ENCODE data around the gene DUOXA1. TPM values are rescaled to one million over a fixed set of nuclear protein-coding genes. Genes with fewer than 3 reads are reported as not detected.

Gene DUOXA1
- total and polyA plus RNA-seq, 2 of the 4 experiments (the other 2 are of a cell fraction) = 0.02 TPM; not detected in 1

DNA sequence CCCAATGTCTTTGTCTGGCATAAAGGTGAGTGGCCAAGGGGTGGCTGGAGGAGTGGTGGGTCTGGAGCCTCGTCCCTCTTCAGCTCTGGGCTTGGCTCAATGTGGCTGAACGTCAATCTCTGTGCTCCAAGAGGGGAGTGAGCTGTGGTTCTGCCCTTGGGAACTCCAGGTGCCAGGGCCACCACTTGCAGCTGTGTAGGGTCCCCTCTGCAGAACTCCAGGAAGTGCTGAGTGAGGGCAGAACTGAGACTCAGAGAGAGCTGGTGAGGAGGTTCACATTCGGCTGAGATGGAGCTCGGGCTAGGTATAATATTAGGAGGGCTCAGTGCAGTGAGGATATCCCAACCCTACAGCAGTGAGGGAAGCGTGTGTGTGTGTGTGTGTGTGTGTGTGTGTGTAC, 11.7 kb upstream of the DUOXA1 start:
- Histone ChIP-seq H3K4me1 (ENCODE audit: control insufficient read depth, insufficient read depth, low read length) (no peaks in the 10 kb centered on the region), H2AFZ (replicated peaks; ENCODE audit: low read length, poor library complexity) (peak overlapping the region; percentile 32), H3K36me3 (ENCODE audit: control insufficient read depth, insufficient read depth, low read length) (no peaks in the 10 kb centered on the region), H3K23ac (ENCODE audit: low read depth, low read length) (no peak overlapping the region), H4K20me1 (ENCODE audit: insufficient read depth, low read length) (no peaks in the 10 kb centered on the region), H3K18ac (ENCODE audit: low read depth, low read length) (no peak overlapping the region), H4K5ac (ENCODE audit: low read depth, low read length) (no peak overlapping the region), H3K9me1 (ENCODE audit: insufficient read depth, low read length) (no peaks in the 10 kb centered on the region), H2BK15ac (ENCODE audit: low read depth, low read length) (no peak overlapping the region), H2AK9ac (replicated peaks; ENCODE audit: low read depth, low read length, poor library complexity) (no peak overlapping the region), H4K8ac (ENCODE audit: low read depth in 2 of 2, low read length in 2 of 2) (no peak overlapping the region), H3K9me3 (ENCODE audit: control insufficient read depth, insufficient read depth, low read length) (no peaks in the 10 kb centered on the region), H3K27ac (ENCODE audit: insufficient read depth, low read length) (no peak overlapping the region), H2BK120ac (ENCODE audit: low read depth, low read length) (no peak overlapping the region), H3K79me1 (ENCODE audit: low read depth in 1 of 2, low read length in 2 of 2) (no peaks in the 10 kb centered on the region), H4K91ac (ENCODE audit: insufficient read depth, low read depth, low read length) (no peak overlapping the region), H2BK5ac (ENCODE audit: low read depth, low read length, poor library complexity, severe bottlenecking) (no peak overlapping the region), H3K14ac (replicated peaks; ENCODE audit: low read depth, low read length) (no peak overlapping the region), H2BK20ac (ENCODE audit: low read depth, low read length) (no peak overlapping the region), H3K9ac (ENCODE audit: low read depth, low read length) (no peak overlapping the region), H2AK5ac (ENCODE audit: low read depth, low read length) (no peak overlapping the region), H3K27me3 (ENCODE audit: control insufficient read depth, insufficient read depth, low read length) (peaks cover 49% of the 10 kb centered on the region), H3K4me3 (ENCODE audit: insufficient read depth, low read depth, low read length) (no peak overlapping the region), H3K4me2 (ENCODE audit: low read depth, low read length) (no peak overlapping the region), H3K4ac (ENCODE audit: low read depth, low read length) (no peak overlapping the region), H3K56ac (ENCODE audit: extremely low read depth, insufficient read depth, low read length) (no peak overlapping the region)
- BruUV-seq (replicated peaks) = no TSS peak
- WGBS, 2 experiments (ENCODE audit: extremely low coverage in 2 of 2, insufficient read length in 1 of 2) = no CpG with 5 or more reads among the region's 5 CpGs
- TF ChIP-seq CHD1 (IDR thresholded peaks at IDR 0.05; ENCODE audit: low read depth, low read length) = no peak
- no peak for TF ChIP-seq MAZ (IDR thresholded peaks at IDR 0.05; ENCODE audit: borderline replicate concordance, low read depth, low read length)
- no peak for TF ChIP-seq RCOR1 (IDR thresholded peaks at IDR 0.05; ENCODE audit: insufficient replicate concordance, low read length)
- no peak for TF ChIP-seq CEBPB (IDR thresholded peaks at IDR 0.05; ENCODE audit: low read depth, low read length)
- no peak for TF ChIP-seq SMC3 (IDR thresholded peaks at IDR 0.05; ENCODE audit: low read depth, low read length)
- TF ChIP-seq, protein P1, sequence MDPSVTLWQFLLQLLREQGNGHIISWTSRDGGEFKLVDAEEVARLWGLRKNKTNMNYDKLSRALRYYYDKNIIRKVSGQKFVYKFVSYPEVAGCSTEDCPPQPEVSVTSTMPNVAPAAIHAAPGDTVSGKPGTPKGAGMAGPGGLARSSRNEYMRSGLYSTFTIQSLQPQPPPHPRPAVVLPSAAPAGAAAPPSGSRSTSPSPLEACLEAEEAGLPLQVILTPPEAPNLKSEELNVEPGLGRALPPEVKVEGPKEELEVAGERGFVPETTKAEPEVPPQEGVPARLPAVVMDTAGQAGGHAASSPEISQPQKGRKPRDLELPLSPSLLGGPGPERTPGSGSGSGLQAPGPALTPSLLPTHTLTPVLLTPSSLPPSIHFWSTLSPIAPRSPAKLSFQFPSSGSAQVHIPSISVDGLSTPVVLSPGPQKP (IDR thresholded peaks at IDR 0.05; ENCODE audit: borderline replicate concordance, low read depth, low read length) = no peak
- no peak for TF ChIP-seq MAFK (IDR thresholded peaks at IDR 0.05; ENCODE audit: low read depth, low read length)
- TF ChIP-seq FOS (IDR thresholded peaks at IDR 0.05; ENCODE audit: low read depth, low read length) = no peak
- no peak for TF ChIP-seq MXI1 (IDR thresholded peaks at IDR 0.05; ENCODE audit: borderline replicate concordance, low read depth, low read length)
- TF ChIP-seq POLR2A (IDR thresholded peaks at IDR 0.05; ENCODE audit: low read depth, low read length) = no peak
- ATAC-seq (ENCODE audit: low read depth) = no peak
- ChIA-PET CTCF (no interaction called here), POLR2A (ENCODE audit: unreplicated experiment) (no interaction called here)
- intact Hi-C loops (cut with micrococcal nuclease) (no loop called here), in situ Hi-C loops (cut with MboI; ENCODE audit: low sequenced_read_pairs) (no loop called here), dilution Hi-C loops (cut with HindIII; ENCODE audit: low sequenced_read_pairs, unreplicated experiment) (no loop called here)
- DNase-seq = no peak

Data from IMR-90 (cell line).